CD8-positive, alpha-beta memory T cell (primary cell): ENCODE results near the gene CYTH3. TPM values are rescaled to one million over a fixed set of nuclear protein-coding genes. Genes with fewer than 3 reads are reported as not detected.
"Not testable (repeated sequence)": the region's sequence is repeated elsewhere in the genome, so short reads cannot be mapped to it uniquely, and the experiment has no call there.

Experiments
- CTCF ChIA-PET: fragments of 350-600 bp; sonication (Branson Sonifier 250); formaldehyde crosslinking; loops from one replicate; lab custom pipeline; 2021; ENCODE audit warnings: antibody characterized with exemption; lab: Charles Lee
- POLR2A ChIA-PET: fragments of 350-600 bp; sonication (Branson Sonifier 250); formaldehyde crosslinking; loops from one replicate; lab custom pipeline; 2021; ENCODE audit warnings: antibody characterized with exemption; lab: Charles Lee
- DNase-seq, 5 donors: peaks; one replicate each; pipeline versions ENCODE4 v3.0.0 to v3.0.0-alpha.2; 2020 to 2022; ENCODE audit warnings: mixed read lengths in 1 of 5
- H3K27ac ChIP-seq: one replicate; pipeline ENCODE4 v1.7.0; 2013; ENCODE audit warnings: low read depth, mild to moderate bottlenecking, low read length, moderate library complexity
- H3K27me3 ChIP-seq: 2 replicates; pipeline ENCODE4 v1.7.0; 2013; ENCODE audit warnings: low read length, mild to moderate bottlenecking; ENCODE audit not compliant: insufficient read depth, poor library complexity, severe bottlenecking
- H3K36me3 ChIP-seq: 2 replicates; pipeline ENCODE4 v1.7.0; 2013; ENCODE audit warnings: mild to moderate bottlenecking, low read length, moderate library complexity; ENCODE audit not compliant: insufficient read depth
- H3K4me1 ChIP-seq: 2 replicates; pipeline ENCODE4 v1.7.0; 2013; ENCODE audit warnings: mild to moderate bottlenecking, low read length, moderate library complexity; ENCODE audit not compliant: insufficient read depth
- H3K4me3 ChIP-seq: 2 replicates; pipeline ENCODE4 v1.7.0; 2013; ENCODE audit warnings: mild to moderate bottlenecking, low read length
- H3K9me3 ChIP-seq: 2 replicates; pipeline ENCODE4 v1.7.0; 2013; ENCODE audit warnings: mild to moderate bottlenecking, low read length
- H3K27ac Mint-ChIP-seq, 8 donors: one replicate each; pipeline ENCODE4 v1.8.0; 2020 to 2021; ENCODE audit warnings: mixed read lengths in 8 of 8, mild to moderate bottlenecking in 6 of 8, inconsistent platforms in 3 of 8, moderate library complexity in 3 of 8
- H3K27me3 Mint-ChIP-seq, 2 donors: one replicate each; pipeline ENCODE4 v1.8.0; 2020 to 2021; ENCODE audit warnings: mixed read lengths in 2 of 2, mild to moderate bottlenecking in 1 of 2, moderate library complexity in 1 of 2
- H3K36me3 Mint-ChIP-seq, 3 donors: one replicate each; pipeline ENCODE4 v1.8.0; 2020 to 2021; ENCODE audit warnings: mixed read lengths in 3 of 3, inconsistent platforms in 1 of 3, mild to moderate bottlenecking in 1 of 3
- H3K4me1 Mint-ChIP-seq, 3 donors: one replicate each; pipeline ENCODE4 v1.8.0; 2020 to 2021; ENCODE audit warnings: mixed read lengths in 3 of 3, inconsistent platforms in 1 of 3, mild to moderate bottlenecking in 1 of 3
- H3K4me3 Mint-ChIP-seq, 7 donors: one replicate each; pipeline ENCODE4 v1.8.0; 2020 to 2021; ENCODE audit warnings: mixed read lengths in 7 of 7, mild to moderate bottlenecking in 6 of 7, moderate library complexity in 4 of 7, inconsistent platforms in 2 of 7
- H3K9me3 Mint-ChIP-seq, 5 donors: one replicate each; pipeline ENCODE4 v1.8.0; 2020 to 2022; ENCODE audit warnings: mixed read lengths in 5 of 5, mild to moderate bottlenecking in 3 of 5, moderate library complexity in 2 of 5, inconsistent platforms in 1 of 5
- polyA plus RNA-seq: library from polyadenylated mRNA; unstranded; fragments of 300-500 nt; fragmentation: Illumina TruSeq; gene quantifications from one replicate; pipeline ENCODE4 v1.2.3, GENCODE V29; 2021
- total RNA-seq, 2 experiments: library from RNA; stranded (reverse); gene quantifications; one replicate each; pipeline ENCODE4 v1.2.3, GENCODE V29; 2021

CYTH3 gene
- total and polyA plus RNA-seq, 3 experiments from 2014 or later = 4.5 to 15.7 (median 4.9) TPM

DNA sequence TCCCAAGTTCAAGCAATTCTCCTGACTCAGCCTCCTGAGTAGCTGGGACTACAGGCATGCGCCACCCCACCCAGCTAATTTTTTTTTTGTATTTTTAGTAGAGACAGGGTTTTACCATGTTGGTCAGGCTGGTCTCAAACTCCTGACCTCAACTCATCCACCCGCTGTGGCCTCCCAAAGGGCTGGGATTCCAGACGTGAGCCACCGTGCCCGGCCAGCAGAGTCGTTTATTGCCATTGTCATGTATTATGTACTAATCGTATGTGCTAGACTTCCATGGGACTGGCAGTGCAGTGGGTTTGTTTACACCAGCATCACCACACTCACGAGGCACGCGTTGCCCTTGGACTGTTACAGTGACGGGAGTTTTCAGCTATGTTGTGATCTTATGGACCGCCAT lies 120.9 kb downstream of the CYTH3 start:
- H3K27me3 ChIP-seq, H3K9me3 Mint-ChIP-seq, H3K9me3 ChIP-seq, H3K27ac ChIP-seq, H3K4me3 Mint-ChIP-seq, DNase-seq, CTCF ChIA-PET, H3K27me3 Mint-ChIP-seq, POLR2A ChIA-PET, H3K4me1 Mint-ChIP-seq, H3K4me1 ChIP-seq, H3K4me3 ChIP-seq: not testable (repeated sequence)
- peaks cover 7 to 85% (median 30%) of the 10 kb centered on the region in 3 donors for H3K36me3 Mint-ChIP-seq
- peaks cover 51% of the 10 kb centered on the region for H3K36me3 ChIP-seq
- peak overlapping the region in 1 of 8 donors; percentile 27 for H3K27ac Mint-ChIP-seq

DNA sequence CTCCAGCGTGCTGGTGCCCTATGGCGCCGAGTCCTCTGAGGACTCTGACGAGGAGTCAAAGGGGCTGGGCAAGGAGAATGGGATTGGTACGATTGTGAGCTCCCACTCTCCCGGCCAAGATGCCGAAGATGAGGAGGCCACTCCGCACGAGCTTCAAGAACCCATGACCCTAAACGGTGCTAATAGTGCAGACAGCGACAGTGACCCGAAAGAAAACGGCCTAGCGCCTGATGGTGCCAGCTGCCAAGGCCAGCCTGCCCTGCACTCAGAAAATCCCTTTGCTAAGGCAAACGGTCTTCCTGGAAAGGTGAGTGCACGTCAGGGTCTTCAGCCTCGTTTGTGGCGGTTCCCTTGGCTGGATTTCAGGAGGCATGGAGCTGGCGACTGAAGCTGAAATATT lies 122.4 kb downstream of the CYTH3 start:
- no peaks in the 10 kb centered on the region for H3K9me3 ChIP-seq
- H3K4me3 Mint-ChIP-seq = peak overlapping the region in 1 of 7 donors; percentile 82
- no peaks in the 10 kb centered on the region for H3K4me1 Mint-ChIP-seq
- H3K27ac ChIP-seq = no peak overlapping the region
- no peaks in the 10 kb centered on the region for H3K9me3 Mint-ChIP-seq
- H3K4me1 ChIP-seq = no peaks in the 10 kb centered on the region
- H3K4me3 ChIP-seq = no peak overlapping the region
- ChIA-PET POLR2A (interaction anchor here (0.6 kb wide), 1 partner anchor 293 kb away, joined by 3 read pairs; no protein-coding TSS in a partner anchor), CTCF (no interaction called here)
- no peak for DNase-seq
- H3K36me3 Mint-ChIP-seq = peaks cover 7 to 83% (median 30%) of the 10 kb centered on the region in 3 donors
- H3K27me3 ChIP-seq = no peaks in the 10 kb centered on the region
- no peaks in the 10 kb centered on the region for H3K27me3 Mint-ChIP-seq
- peak overlapping the region in 1 of 8 donors; percentile 29 for H3K27ac Mint-ChIP-seq
- H3K36me3 ChIP-seq = peaks cover 55% of the 10 kb centered on the region

DNA sequence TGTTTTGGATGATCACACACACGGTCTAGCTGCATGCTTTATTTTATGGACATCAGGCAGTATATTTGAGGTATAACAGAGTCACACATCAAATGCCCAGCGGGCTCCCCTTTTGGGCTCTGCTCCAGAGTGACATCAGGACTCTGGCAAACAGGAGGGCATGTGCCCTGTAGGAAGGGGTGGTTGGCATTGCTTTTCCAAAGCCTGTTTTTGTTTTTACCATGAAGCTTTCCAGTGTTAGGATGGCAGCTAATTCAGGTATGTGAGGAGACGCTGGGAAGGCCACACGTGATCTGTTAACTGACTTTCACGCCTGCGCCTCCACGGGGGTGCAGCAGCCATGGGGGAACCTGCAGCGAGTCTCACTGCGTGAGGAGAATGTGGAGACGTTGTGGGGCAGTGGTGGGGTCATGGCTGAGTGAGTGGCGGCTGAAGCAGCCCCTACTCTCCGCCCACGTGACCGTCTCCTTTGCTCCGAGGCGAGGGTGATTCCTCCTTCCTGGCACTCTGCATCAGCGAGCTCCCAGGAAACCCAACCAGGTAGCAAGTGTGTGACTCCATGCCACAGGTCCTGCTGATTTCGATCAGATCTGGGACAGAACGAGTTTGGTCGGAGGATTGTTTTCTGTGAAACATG lies 123.6 kb downstream of the CYTH3 start:
- H3K9me3 Mint-ChIP-seq = no peaks in the 10 kb centered on the region
- no peaks in the 10 kb centered on the region for H3K4me1 Mint-ChIP-seq
- Histone ChIP-seq H3K27ac (no peak overlapping the region), H3K9me3 (no peaks in the 10 kb centered on the region), H3K27me3 (no peaks in the 10 kb centered on the region), H3K4me3 (no peak overlapping the region), H3K4me1 (no peaks in the 10 kb centered on the region), H3K36me3 (peaks cover 61% of the 10 kb centered on the region)
- H3K27me3 Mint-ChIP-seq = no peaks in the 10 kb centered on the region
- DNase-seq = no peak
- ChIA-PET POLR2A (no interaction called here), CTCF (no interaction called here)
- peak overlapping the region in 3 of 8 donors; percentile 22 to 75 (median 52) for H3K27ac Mint-ChIP-seq
- no peak overlapping the region for H3K4me3 Mint-ChIP-seq
- H3K36me3 Mint-ChIP-seq = peaks cover 7 to 90% (median 32%) of the 10 kb centered on the region in 3 donors

DNA sequence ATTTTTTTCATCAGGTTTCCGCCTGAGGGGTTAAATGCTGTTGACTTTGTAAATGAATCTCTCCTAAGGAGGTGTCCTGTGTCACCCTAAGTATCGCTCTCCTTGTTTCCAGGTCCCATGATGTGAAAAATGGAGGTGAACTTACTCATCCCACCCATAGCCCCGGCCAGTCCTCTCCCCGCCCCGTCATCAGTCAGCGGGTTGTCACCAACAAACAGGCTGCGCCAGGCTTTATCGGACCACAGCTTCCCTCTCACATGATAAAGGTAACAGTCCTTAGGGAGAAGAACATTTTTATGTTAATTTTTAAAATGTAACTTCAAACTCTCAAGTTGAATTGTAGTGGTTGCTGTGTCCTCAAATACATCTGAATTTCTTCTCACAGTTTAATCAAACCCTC lies 124.8 kb downstream of the CYTH3 start:
- no peaks in the 10 kb centered on the region for H3K9me3 Mint-ChIP-seq

DNA sequence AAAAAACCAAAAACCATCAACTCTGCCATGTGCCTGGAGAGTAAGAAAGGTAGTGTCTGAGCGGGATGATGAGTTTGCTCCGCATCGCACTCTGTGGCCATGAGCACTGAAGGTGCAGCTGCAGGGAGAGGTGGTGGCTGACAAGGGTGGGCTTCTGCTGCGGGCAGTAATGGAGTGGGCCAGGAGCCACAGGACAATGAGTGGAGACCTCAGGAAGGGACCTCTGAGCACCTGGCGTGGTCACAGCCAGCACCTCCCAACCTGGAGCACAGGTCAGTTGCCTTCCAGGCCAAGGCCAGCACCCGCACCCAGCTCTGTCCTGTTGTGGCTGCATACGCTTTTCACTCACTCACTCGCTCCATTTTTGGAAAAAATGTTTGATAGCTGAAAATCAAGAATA lies 125.8 kb downstream of the CYTH3 start:
- no peaks in the 10 kb centered on the region for H3K27me3 ChIP-seq
- peaks cover 53% of the 10 kb centered on the region for H3K36me3 ChIP-seq
- no peak for DNase-seq
- H3K36me3 Mint-ChIP-seq = peaks cover 10 to 88% (median 31%) of the 10 kb centered on the region in 3 donors
- H3K27me3 Mint-ChIP-seq = no peaks in the 10 kb centered on the region
- ChIA-PET POLR2A (no interaction called here), CTCF (no interaction called here)
- H3K27ac ChIP-seq = no peak overlapping the region
- no peaks in the 10 kb centered on the region for H3K4me1 Mint-ChIP-seq
- no peak overlapping the region for H3K4me3 Mint-ChIP-seq
- H3K4me1 ChIP-seq = no peaks in the 10 kb centered on the region
- H3K4me3 ChIP-seq = no peak overlapping the region
- H3K9me3 Mint-ChIP-seq = no peaks in the 10 kb centered on the region
- H3K9me3 ChIP-seq = no peaks in the 10 kb centered on the region
- H3K27ac Mint-ChIP-seq = peak overlapping the region in 1 of 8 donors; percentile 63

More for the DNA sequence above, 124.8 kb downstream of the CYTH3 start:
- Mint-ChIP-seq H3K27me3 (no peaks in the 10 kb centered on the region), H3K4me3 (no peak overlapping the region), H3K27ac (peak overlapping the region in 1 of 8 donors; percentile 66), H3K36me3 (peaks cover 7 to 91% (median 32%) of the 10 kb centered on the region in 3 donors), H3K4me1 (no peaks in the 10 kb centered on the region)
- no peaks in the 10 kb centered on the region for H3K4me1 ChIP-seq
- CTCF ChIA-PET = interaction anchor here (0.9 kb wide), 1 partner anchor 10 kb away, joined by 3 read pairs; no protein-coding TSS in a partner anchor
- H3K9me3 ChIP-seq = no peaks in the 10 kb centered on the region
- DNase-seq = no peak
- no peaks in the 10 kb centered on the region for H3K27me3 ChIP-seq
- no peak overlapping the region for H3K27ac ChIP-seq
- peaks cover 62% of the 10 kb centered on the region for H3K36me3 ChIP-seq
- H3K4me3 ChIP-seq = no peak overlapping the region
- POLR2A ChIA-PET = no interaction called here

DNA sequence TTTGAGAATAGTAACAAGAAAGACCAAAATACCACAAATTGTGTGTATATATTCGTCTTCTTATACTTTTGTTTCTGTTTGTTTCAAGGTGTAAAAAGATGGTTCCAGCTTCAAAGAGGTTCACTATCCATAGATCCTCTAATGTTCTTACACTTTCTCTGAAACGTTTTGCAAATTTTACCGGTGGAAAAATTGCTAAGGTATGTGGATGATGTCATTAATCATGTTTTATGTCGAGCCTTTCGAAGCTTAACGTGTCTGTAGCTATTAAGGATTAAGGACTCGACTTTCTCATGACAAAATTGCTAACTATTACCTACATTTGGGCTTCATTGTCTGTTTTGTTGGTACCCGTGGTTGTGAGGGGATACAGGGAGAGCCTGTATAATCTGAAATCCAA lies 128.4 kb downstream of the CYTH3 start:
- Mint-ChIP-seq H3K9me3 (no peaks in the 10 kb centered on the region), H3K4me1 (no peaks in the 10 kb centered on the region), H3K27ac (peak overlapping the region in 2 of 8 donors; percentile 17 to 58), H3K4me3 (no peak overlapping the region), H3K36me3 (peaks cover 9 to 83% (median 32%) of the 10 kb centered on the region in 3 donors), H3K27me3 (no peaks in the 10 kb centered on the region)
- no peak for DNase-seq
- ChIA-PET POLR2A (no interaction called here), CTCF (no interaction called here)
- Histone ChIP-seq H3K4me3 (no peak overlapping the region), H3K27ac (no peak overlapping the region), H3K36me3 (peaks cover 44% of the 10 kb centered on the region), H3K27me3 (no peaks in the 10 kb centered on the region), H3K4me1 (no peaks in the 10 kb centered on the region), H3K9me3 (no peaks in the 10 kb centered on the region)

DNA sequence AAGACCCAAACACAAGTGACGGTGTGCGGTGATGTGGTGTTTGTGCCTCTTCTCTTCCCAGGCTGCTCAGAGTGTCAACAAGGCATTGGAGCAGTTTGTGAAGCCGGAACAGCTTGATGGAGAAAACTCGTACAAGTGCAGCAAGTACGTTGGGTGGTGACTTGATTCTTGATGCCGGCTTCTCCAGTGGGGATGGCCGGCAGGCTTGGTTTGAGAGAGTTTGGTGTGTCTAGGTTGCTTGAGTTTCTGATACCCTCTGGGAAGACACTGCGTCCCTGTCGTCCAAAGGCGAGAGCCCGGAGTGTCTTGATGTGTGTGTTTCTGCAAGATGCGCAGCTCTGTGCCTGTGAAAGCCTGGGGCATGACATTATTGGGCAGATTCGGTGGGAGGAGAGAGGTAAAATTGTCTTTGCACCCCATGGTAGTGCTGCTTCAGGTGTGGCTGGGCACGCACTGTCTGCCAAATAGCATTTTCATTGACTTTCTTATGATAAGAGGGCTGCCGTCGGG lies 129.5 kb downstream of the CYTH3 start:
- Histone ChIP-seq H3K27me3 (no peaks in the 10 kb centered on the region), H3K4me1 (no peaks in the 10 kb centered on the region), H3K36me3 (peaks cover 43% of the 10 kb centered on the region), H3K27ac (no peak overlapping the region), H3K9me3 (no peaks in the 10 kb centered on the region), H3K4me3 (no peak overlapping the region)
- peaks cover 9 to 81% (median 32%) of the 10 kb centered on the region in 3 donors for H3K36me3 Mint-ChIP-seq
- POLR2A ChIA-PET = no interaction called here
- CTCF ChIA-PET = no interaction called here
- no peaks in the 10 kb centered on the region for H3K27me3 Mint-ChIP-seq
- H3K27ac Mint-ChIP-seq = peak overlapping the region in 3 of 8 donors; percentile 17 to 54 (median 44)
- no peaks in the 10 kb centered on the region for H3K9me3 Mint-ChIP-seq
- no peaks in the 10 kb centered on the region for H3K4me1 Mint-ChIP-seq
- no peak overlapping the region for H3K4me3 Mint-ChIP-seq
- no peak for DNase-seq

DNA sequence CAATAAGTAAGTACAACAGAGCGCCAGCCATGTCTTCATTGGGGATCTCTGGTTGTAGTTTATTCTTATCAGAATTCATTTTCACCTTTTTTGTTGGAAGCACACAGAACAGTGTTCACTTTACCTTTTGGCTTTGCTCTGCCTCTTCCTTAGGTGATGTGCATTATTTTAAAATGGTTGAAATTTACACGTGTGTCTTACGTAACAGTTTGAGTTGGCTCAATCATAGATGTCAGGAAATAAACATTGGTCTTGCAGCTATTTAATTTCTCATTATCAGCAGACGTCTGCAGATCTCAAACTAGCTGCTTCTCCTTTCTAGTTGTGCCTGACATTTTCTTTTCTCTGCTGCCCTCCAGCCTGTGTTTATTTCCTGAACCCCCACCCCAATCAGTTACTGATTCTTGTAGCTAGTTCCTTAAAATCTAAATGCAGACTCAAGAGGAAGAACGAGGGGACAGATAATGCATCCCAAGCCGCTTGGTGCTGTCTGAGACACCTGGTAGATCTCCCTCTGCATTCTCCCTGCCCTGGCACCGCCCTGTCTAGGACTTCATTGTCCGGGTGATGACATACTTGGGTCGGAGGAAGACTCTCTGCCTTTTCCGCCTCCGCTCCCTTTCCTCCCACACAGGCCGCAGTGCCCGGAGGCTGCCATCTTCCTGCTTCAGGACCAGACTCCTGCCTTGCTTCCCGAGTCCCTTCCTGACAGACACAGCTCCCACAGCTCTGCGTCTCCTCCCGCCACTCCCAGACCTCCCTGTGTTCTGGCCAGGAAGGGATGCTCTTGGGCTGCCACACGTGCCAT lies 133.0 kb downstream of the CYTH3 start:
- POLR2A ChIA-PET = no interaction called here

More for the DNA sequence above, 133.0 kb downstream of the CYTH3 start:
- CTCF ChIA-PET = interaction anchor here (1.5 to 1.6 kb wide), 2 partner anchors 15 to 142 kb away, joined by 3 to 4 read pairs; no protein-coding TSS in a partner anchor
- peaks cover 0 to 2% (median 0%) of the 10 kb centered on the region in 3 donors for H3K4me1 Mint-ChIP-seq
- H3K27me3 ChIP-seq = no peaks in the 10 kb centered on the region
- no peaks in the 10 kb centered on the region for H3K27me3 Mint-ChIP-seq
- no peak overlapping the region for H3K27ac ChIP-seq
- no peak overlapping the region for H3K4me3 ChIP-seq
- H3K4me1 ChIP-seq = no peaks in the 10 kb centered on the region
- H3K9me3 Mint-ChIP-seq = no peaks in the 10 kb centered on the region
- peaks cover 24% of the 10 kb centered on the region for H3K36me3 ChIP-seq
- no peaks in the 10 kb centered on the region for H3K9me3 ChIP-seq
- no peak overlapping the region for H3K4me3 Mint-ChIP-seq
- no peak for DNase-seq
- peaks cover 5 to 67% (median 20%) of the 10 kb centered on the region in 3 donors for H3K36me3 Mint-ChIP-seq
- H3K27ac Mint-ChIP-seq = peak overlapping the region in 1 of 8 donors; percentile 23
